Panc1 (cell line): ENCODE data around the gene TNNI3K. TPM values are rescaled to one million over a fixed set of nuclear protein-coding genes. Genes with fewer than 3 reads are reported as not detected.

Experiments used
- ATAC-seq: fragments of 200-7000 bp; cut with Tn5 transposase; 2 replicates; pipeline ENCODE4 v1.9.1; 2020; ENCODE audit warnings: mild to moderate bottlenecking, moderate library complexity
- BruUV-seq: library from RNA; stranded (reverse); fragments of 400-500 nt; replicated peaks from 2 replicates; lab custom pipeline; 2021; lab: Mats Ljungman, UMichigan
- CTCF ChIA-PET: fragments of 300-600 bp; sonication (Branson Sonifier 250); formaldehyde crosslinking; loops from one replicate; lab custom pipeline; 2022; ENCODE audit warnings: antibody characterized with exemption; lab: Charles Lee
- POLR2A ChIA-PET: fragments of 300-600 bp; sonication (Branson Sonifier 250); formaldehyde crosslinking; loops from one replicate; lab custom pipeline; 2022; ENCODE audit warnings: antibody characterized with exemption; lab: Charles Lee
- DNase-seq: peaks from one replicate; pipeline ENCODE4 v3.0.0-alpha.2; 2010; ENCODE audit warnings: low read depth, low spot score
- H3K27ac ChIP-seq: 2 replicates; pipeline ENCODE4 v1.5.1; 2011; ENCODE audit warnings: mild to moderate bottlenecking, low read length, inconsistent platforms
- H3K27me3 ChIP-seq: fragments of 200-500 bp; sonication (Bioruptor generic); 2 replicates; pipeline ENCODE4 v1.6.0; 2014; ENCODE audit warnings: low read length, inconsistent platforms; ENCODE audit not compliant: control insufficient read depth, insufficient read depth
- H3K36me3 ChIP-seq: fragments of 200-500 bp; sonication (Bioruptor generic); 2 replicates; pipeline ENCODE4 v1.5.1; 2014; ENCODE audit warnings: inconsistent platforms, mild to moderate bottlenecking, low read length, moderate library complexity; ENCODE audit not compliant: control insufficient read depth, insufficient read depth
- H3K4me1 ChIP-seq: 2 replicates; pipeline ENCODE4 v1.5.1; 2011; ENCODE audit warnings: inconsistent platforms, mild to moderate bottlenecking, low read length, moderate library complexity; ENCODE audit not compliant: control insufficient read depth, insufficient read depth
- H3K4me3 ChIP-seq, 2 experiments: 2 replicates each; pipeline ENCODE4 v1.5.1; 2011 to 2012; ENCODE audit warnings: low read depth in 2 of 2, low read length in 2 of 2, mild to moderate bottlenecking in 2 of 2, inconsistent platforms in 1 of 2, moderate library complexity in 1 of 2
- H3K9me3 ChIP-seq: fragments of 200-500 bp; sonication (Bioruptor generic); 2 replicates; pipeline ENCODE4 v1.5.1; 2014; ENCODE audit warnings: low read depth, mild to moderate bottlenecking, inconsistent platforms, low read length, moderate library complexity; ENCODE audit not compliant: control insufficient read depth, insufficient read depth
- POLR2AphosphoS5 ChIP-seq: IDR thresholded peaks from 2 replicates; pipeline ENCODE4 v1.6.1; 2012; ENCODE audit warnings: mild to moderate bottlenecking, low read depth, low read length, moderate library complexity
- SIN3A ChIP-seq: IDR thresholded peaks from 2 replicates; pipeline ENCODE4 v1.6.1; 2012; ENCODE audit warnings: low read depth, mild to moderate bottlenecking, low read length, moderate library complexity, borderline replicate concordance; ENCODE audit not compliant: insufficient read depth
- TCF7L2 ChIP-seq: IDR thresholded peaks from 2 replicates; pipeline ENCODE4 v1.6.1; 2011; ENCODE audit warnings: mild to moderate bottlenecking, low read depth, low read length, inconsistent platforms
- in situ Hi-C: cut with HindIII; loops from 2 replicates; pipeline ENCODE4 v1.10.0; 2016; ENCODE audit warnings: low sequenced_read_pairs, low pct_unique_long_range_greater_than_20kb
- intact Hi-C: fragments of 100-400 bp; cut with micrococcal nuclease; formaldehyde crosslinking; loops from one replicate; pipeline ENCODE4 v1.10.0; 2022; ENCODE audit not compliant: unreplicated experiment
- total RNA-seq: library from RNA; stranded (reverse); gene quantifications from one replicate; pipeline ENCODE4 v1.2.1, GENCODE V29; 2021; ENCODE audit not compliant: unreplicated experiment
- TF ChIP-seq, protein P1 (sequence below), 2 experiments: IDR thresholded peaks; 2 replicates each; pipeline ENCODE4 v1.6.1; 2011 to 2012; ENCODE audit warnings: low read depth in 2 of 2, control low read depth in 1 of 2, low read length in 1 of 2, mild to moderate bottlenecking in 1 of 2, moderate library complexity in 1 of 2; ENCODE audit not compliant: insufficient read depth in 1 of 2
- TF ChIP-seq, protein P2 (sequence below): fragments of 450-650 bp; IDR thresholded peaks from 2 replicates; pipeline ENCODE4 v1.5.1; 2017; ENCODE audit warnings: mild to moderate bottlenecking

Gene TNNI3K
- total RNA-seq, 1 experiment from 2014 or later, result not detected

DNA sequence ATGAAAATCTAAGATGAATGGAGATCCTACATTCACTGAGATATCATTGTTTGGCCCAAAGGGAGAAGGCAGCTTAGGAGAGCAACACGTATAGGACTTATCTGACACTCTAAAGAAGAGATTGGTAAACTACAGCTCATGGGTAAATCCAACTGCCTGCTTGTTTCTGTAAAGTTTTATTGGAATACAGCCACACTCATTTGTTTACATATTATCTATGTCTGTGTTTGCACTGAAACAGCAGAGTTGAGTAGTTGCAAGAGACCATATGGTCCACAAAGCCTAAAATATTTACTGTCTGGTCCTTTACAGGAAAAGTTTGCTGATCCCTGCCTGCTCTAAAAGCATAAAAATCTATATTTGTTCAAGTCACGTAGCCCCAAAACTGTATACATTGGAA, 291.5 kb downstream of the TNNI3K start:
- H3K36me3 ChIP-seq, result no peaks in the 10 kb centered on the region
- no TSS peak for BruUV-seq
- no peaks in the 10 kb centered on the region for H3K4me1 ChIP-seq
- no peaks in the 10 kb centered on the region for H3K9me3 ChIP-seq
- DNase-seq (no peak), ATAC-seq (no peak)
- no peak for TF ChIP-seq POLR2AphosphoS5
- no peak for TF ChIP-seq TCF7L2
- TF ChIP-seq, protein P1, sequence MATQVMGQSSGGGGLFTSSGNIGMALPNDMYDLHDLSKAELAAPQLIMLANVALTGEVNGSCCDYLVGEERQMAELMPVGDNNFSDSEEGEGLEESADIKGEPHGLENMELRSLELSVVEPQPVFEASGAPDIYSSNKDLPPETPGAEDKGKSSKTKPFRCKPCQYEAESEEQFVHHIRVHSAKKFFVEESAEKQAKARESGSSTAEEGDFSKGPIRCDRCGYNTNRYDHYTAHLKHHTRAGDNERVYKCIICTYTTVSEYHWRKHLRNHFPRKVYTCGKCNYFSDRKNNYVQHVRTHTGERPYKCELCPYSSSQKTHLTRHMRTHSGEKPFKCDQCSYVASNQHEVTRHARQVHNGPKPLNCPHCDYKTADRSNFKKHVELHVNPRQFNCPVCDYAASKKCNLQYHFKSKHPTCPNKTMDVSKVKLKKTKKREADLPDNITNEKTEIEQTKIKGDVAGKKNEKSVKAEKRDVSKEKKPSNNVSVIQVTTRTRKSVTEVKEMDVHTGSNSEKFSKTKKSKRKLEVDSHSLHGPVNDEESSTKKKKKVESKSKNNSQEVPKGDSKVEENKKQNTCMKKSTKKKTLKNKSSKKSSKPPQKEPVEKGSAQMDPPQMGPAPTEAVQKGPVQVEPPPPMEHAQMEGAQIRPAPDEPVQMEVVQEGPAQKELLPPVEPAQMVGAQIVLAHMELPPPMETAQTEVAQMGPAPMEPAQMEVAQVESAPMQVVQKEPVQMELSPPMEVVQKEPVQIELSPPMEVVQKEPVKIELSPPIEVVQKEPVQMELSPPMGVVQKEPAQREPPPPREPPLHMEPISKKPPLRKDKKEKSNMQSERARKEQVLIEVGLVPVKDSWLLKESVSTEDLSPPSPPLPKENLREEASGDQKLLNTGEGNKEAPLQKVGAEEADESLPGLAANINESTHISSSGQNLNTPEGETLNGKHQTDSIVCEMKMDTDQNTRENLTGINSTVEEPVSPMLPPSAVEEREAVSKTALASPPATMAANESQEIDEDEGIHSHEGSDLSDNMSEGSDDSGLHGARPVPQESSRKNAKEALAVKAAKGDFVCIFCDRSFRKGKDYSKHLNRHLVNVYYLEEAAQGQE (IDR thresholded peaks at IDR 0.05; ENCODE audit: insufficient read depth in 1 of 2, low read depth in 2 of 2, low read length in 1 of 2), result no peak
- no peak for TF ChIP-seq SIN3A
- TF ChIP-seq, protein P2, sequence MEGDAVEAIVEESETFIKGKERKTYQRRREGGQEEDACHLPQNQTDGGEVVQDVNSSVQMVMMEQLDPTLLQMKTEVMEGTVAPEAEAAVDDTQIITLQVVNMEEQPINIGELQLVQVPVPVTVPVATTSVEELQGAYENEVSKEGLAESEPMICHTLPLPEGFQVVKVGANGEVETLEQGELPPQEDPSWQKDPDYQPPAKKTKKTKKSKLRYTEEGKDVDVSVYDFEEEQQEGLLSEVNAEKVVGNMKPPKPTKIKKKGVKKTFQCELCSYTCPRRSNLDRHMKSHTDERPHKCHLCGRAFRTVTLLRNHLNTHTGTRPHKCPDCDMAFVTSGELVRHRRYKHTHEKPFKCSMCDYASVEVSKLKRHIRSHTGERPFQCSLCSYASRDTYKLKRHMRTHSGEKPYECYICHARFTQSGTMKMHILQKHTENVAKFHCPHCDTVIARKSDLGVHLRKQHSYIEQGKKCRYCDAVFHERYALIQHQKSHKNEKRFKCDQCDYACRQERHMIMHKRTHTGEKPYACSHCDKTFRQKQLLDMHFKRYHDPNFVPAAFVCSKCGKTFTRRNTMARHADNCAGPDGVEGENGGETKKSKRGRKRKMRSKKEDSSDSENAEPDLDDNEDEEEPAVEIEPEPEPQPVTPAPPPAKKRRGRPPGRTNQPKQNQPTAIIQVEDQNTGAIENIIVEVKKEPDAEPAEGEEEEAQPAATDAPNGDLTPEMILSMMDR, result no peak
- in situ Hi-C loops (no loop called here), intact Hi-C loops (no loop called here)
- no peaks in the 10 kb centered on the region for H3K27me3 ChIP-seq
- no peak overlapping the region for H3K27ac ChIP-seq
- no peak overlapping the region for H3K4me3 ChIP-seq
- ChIA-PET CTCF (no interaction called here), POLR2A (no interaction called here)

DNA sequence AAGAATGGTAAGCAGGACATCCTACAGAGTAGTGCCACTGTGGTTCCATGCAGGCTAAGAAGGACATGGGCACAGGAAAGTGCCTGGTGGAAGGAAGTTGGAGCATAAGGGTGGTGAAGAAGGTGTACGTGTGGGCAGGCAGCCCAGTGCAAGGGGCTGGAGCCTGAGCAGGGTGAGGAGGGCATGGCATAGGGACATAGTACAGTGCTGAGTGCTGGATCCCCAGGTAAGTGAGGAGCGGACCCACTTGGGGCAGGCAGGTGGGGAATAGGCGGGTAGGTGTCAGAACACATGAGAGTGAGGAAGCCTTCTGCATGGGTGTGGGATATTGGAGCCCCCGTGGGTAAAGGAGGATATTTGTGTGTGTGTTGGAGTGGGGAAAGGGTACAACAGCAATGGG, 292.9 kb downstream of the TNNI3K start:
- H3K9me3 ChIP-seq, result no peaks in the 10 kb centered on the region
- intact Hi-C loops, result no loop called here
- DNase-seq (no peak), ATAC-seq (no peak)
- BruUV-seq, result no TSS peak
- ChIA-PET POLR2A (no interaction called here), CTCF (no interaction called here)
- H3K27me3 ChIP-seq, result no peaks in the 10 kb centered on the region
- no peak overlapping the region for H3K27ac ChIP-seq
- no peaks in the 10 kb centered on the region for H3K36me3 ChIP-seq
- in situ Hi-C loops, result no loop called here
- H3K4me3 ChIP-seq, result no peak overlapping the region
- TF ChIP-seq POLR2AphosphoS5 (no peak), TCF7L2 (no peak), SIN3A (no peak)
- TF ChIP-seq, protein P1 (IDR thresholded peaks at IDR 0.05; ENCODE audit: insufficient read depth in 1 of 2, low read depth in 2 of 2, low read length in 1 of 2), result no peak
- TF ChIP-seq, protein P2, result no peak
- no peaks in the 10 kb centered on the region for H3K4me1 ChIP-seq
